Measurements from ENCODE around the gene GTF2A2.
"Not testable (repeated sequence)": the region's sequence is repeated elsewhere in the genome, so short reads cannot be mapped to it uniquely, and the experiment has no call there.

Gene GTF2A2

GRCh38 chr15:59668556-59668955 lies 11.2 kb upstream of the GTF2A2 start:
- no peak for DNase-seq

- DNase-seq = no peak
These were observed 4.9 kb upstream of the GTF2A2 start for GRCh38 chr15:59662260-59662659.

- no peak for DNase-seq
These were observed 2.1 kb upstream of the GTF2A2 start for GRCh38 chr15:59659366-59659765.

GRCh38 chr15:59657635-59658125 lies 365 bp upstream of the GTF2A2 start:
- DNase-seq = no peak

GRCh38 chr15:59654046-59654445 lies 3.3 kb downstream of the GTF2A2 start:
- no peak for DNase-seq

GRCh38 chr15:59649603-59650002 lies 7.7 kb downstream of the GTF2A2 start:
- no peak for DNase-seq

- no peak for DNase-seq
These were observed 10.2 kb downstream of the GTF2A2 start for GRCh38 chr15:59647085-59647484.

- no peak for DNase-seq
These were observed 11.0 kb downstream of the GTF2A2 start for GRCh38 chr15:59646277-59646676.

GRCh38 chr15:59645812-59646211 lies 11.5 kb downstream of the GTF2A2 start:
- not testable (repeated sequence) for DNase-seq

- DNase-seq = no peak
These were observed 12.6 kb downstream of the GTF2A2 start for GRCh38 chr15:59644756-59645155.

- no peak for DNase-seq
These were observed 15.0 kb downstream of the GTF2A2 start for GRCh38 chr15:59642351-59642750.

- DNase-seq = not testable (repeated sequence)
These were observed 19.8 kb downstream of the GTF2A2 start for GRCh38 chr15:59637507-59637906.

- no peak for DNase-seq
These were observed 21.1 kb downstream of the GTF2A2 start for GRCh38 chr15:59636184-59636583.

GRCh38 chr15:59632714-59633113 lies 24.6 kb downstream of the GTF2A2 start:
- DNase-seq = no peak

GRCh38 chr15:59622289-59622688 lies 35.0 kb downstream of the GTF2A2 start:
- DNase-seq = peak; percentile 78

GRCh38 chr15:59618406-59618805 lies 38.9 kb downstream of the GTF2A2 start:
- DNase-seq = no peak

- DNase-seq = no peak
These were observed 40.9 kb downstream of the GTF2A2 start for GRCh38 chr15:59616379-59616778.

GRCh38 chr15:59615661-59616060 lies 41.7 kb downstream of the GTF2A2 start:
- DNase-seq = no peak

- no peak for DNase-seq
These were observed 43.2 kb downstream of the GTF2A2 start for GRCh38 chr15:59614153-59614552.

- DNase-seq = no peak
These were observed 45.7 kb downstream of the GTF2A2 start, which contains the start of gene GCNT3 for GRCh38 chr15:59611276-59612260. GCNT3 (plus strand) TSS chr15:59611783; CDS start chr15:59618239, 6,456 bp downstream.

GRCh38 chr15:59609730-59610712 lies 47.3 kb downstream of the GTF2A2 start:
- no peak for DNase-seq

- no peak for DNase-seq
These were observed 51.3 kb downstream of the GTF2A2 start for GRCh38 chr15:59605994-59606393.

GRCh38 chr15:59598461-59598860 lies 58.9 kb downstream of the GTF2A2 start:
- no peak for DNase-seq

Measured in activated CD4-positive, alpha-beta T cell treated with anti-CD3 and anti-CD28 coated beads, Interleukin-2, amount 50 U/mL, for 16 hours (primary cell).